Gastroesophageal sphincter (tissue), 3 donors: ENCODE measurements around the gene RIOK3.

Source experiments
- CTCF ChIP-seq, 4 experiments: fragments of 200-600 bp in 2 of 4; fragments of 450-650 bp in 2 of 4; sonication (generic) in 1 of 4; IDR thresholded peaks; one replicate each; pipeline ENCODE4 v1.5.1; 2017 to 2019; ENCODE audit warnings: antibody characterized with exemption in 4 of 4, mild to moderate bottlenecking in 2 of 4, moderate library complexity in 2 of 4
- EP300 ChIP-seq: sonication (generic); formaldehyde crosslinking; IDR thresholded peaks from one replicate; pipeline ENCODE4 v1.6.1; 2017; ENCODE audit warnings: antibody characterized with exemption, mild to moderate bottlenecking
- POLR2A ChIP-seq, 2 donors: fragments of 450-650 bp; IDR thresholded peaks; one replicate each; pipeline ENCODE4 v1.6.1; 2017; ENCODE audit warnings: antibody characterized with exemption in 2 of 2, mild to moderate bottlenecking in 2 of 2, moderate library complexity in 1 of 2

- TF ChIP-seq CTCF (IDR thresholded peaks at IDR 0.05) (no peak), POLR2A (IDR thresholded peaks at IDR 0.05) (no peak), EP300 (no peak)
Measured at GRCh38 chr18:23521271-23521670, 68.2 kb downstream of the RIOK3 start.
